Astrocyte of the cerebellum (primary cell): ENCODE measurements around the gene SPINK5.

ENCODE experiments used
- DNase-seq: peaks from one replicate; pipeline ENCODE4 v3.0.0-alpha.2; 2011; ENCODE audit warnings: low read depth
- H3K4me3 ChIP-seq: 2 replicates; pipeline ENCODE4 v1.5.1; 2011; ENCODE audit warnings: mild to moderate bottlenecking, low read depth, low read length, moderate library complexity
- CTCF ChIP-seq: IDR thresholded peaks from 2 replicates; pipeline ENCODE4 v1.5.1; 2012; ENCODE audit warnings: low read length, low read depth, moderate library complexity, mild to moderate bottlenecking; ENCODE audit errors: missing control alignments
- in situ Hi-C: cut with HindIII; loops from 2 replicates; pipeline ENCODE4 v1.10.0; 2017; ENCODE audit warnings: low sequenced_read_pairs

SPINK5 gene

GRCh38 chr5:148072207-148072606, 8.4 kb downstream of the SPINK5 start:
- no peak overlapping the region for H3K4me3 ChIP-seq
- in situ Hi-C loops: no loop called here
- no peak for TF ChIP-seq CTCF
- DNase-seq: no peak

- no peak overlapping the region for H3K4me3 ChIP-seq
- TF ChIP-seq CTCF: no peak
- no peak for DNase-seq
- in situ Hi-C loops: no loop called here
These were observed 11.7 kb downstream of the SPINK5 start for GRCh38 chr5:148075529-148075928.

- no peak for DNase-seq
- no peak overlapping the region for H3K4me3 ChIP-seq
- no peak for TF ChIP-seq CTCF
- in situ Hi-C loops: no loop called here
These were observed 19.4 kb downstream of the SPINK5 start for GRCh38 chr5:148083203-148083602.

GRCh38 chr5:148084269-148084668, 20.5 kb downstream of the SPINK5 start:
- no peak for TF ChIP-seq CTCF
- no peak overlapping the region for H3K4me3 ChIP-seq
- in situ Hi-C loops: no loop called here
- DNase-seq: no peak

- no peak overlapping the region for H3K4me3 ChIP-seq
- in situ Hi-C loops: no loop called here
- no peak for TF ChIP-seq CTCF
These were observed 21.5 kb downstream of the SPINK5 start for GRCh38 chr5:148085310-148085709.

GRCh38 chr5:148085977-148086705, 22.4 kb downstream of the SPINK5 start:
- H3K4me3 ChIP-seq: no peak overlapping the region
- no peak for TF ChIP-seq CTCF
- DNase-seq: no peak
- in situ Hi-C loops: no loop called here

More at GRCh38 chr5:148085310-148085709, 21.5 kb downstream of the SPINK5 start:
- no peak for DNase-seq
